ENCODE measurements around the gene HPSE2.

- TF ChIP-seq CTCF (IDR thresholded peaks at IDR 0.05) (no peak), POLR2A (IDR thresholded peaks at IDR 0.05) (no peak)
These were observed 490.0 kb downstream of the HPSE2 start for GRCh38 chr10:98745645-98746044.
